Natural killer cell treated with Interleukin-12 subunit alpha and Interleukin-12 subunit beta and Interleukin-15 and Interleukin-18, amount 100 ng/mL, for 72 hours (primary cell): ENCODE data around the gene HYKK. TPM values are rescaled to one million over a fixed set of nuclear protein-coding genes. Genes with fewer than 3 reads are reported as not detected.
"Not testable (repeated sequence)": the region's sequence is repeated elsewhere in the genome, so short reads cannot be mapped to it uniquely, and the experiment has no call there.

Source experiments
- ATAC-seq, 2 donors: fragments of 150-1000 bp; cut with Tn5 transposase in 1 of 2; sonication (Bioruptor Pico), chemical (Tn5 transposase) in 1 of 2; 2 replicates each; pipeline ENCODE4 v1.10.0; 2021
- DNase-seq: peaks from one replicate; pipeline ENCODE4 v3.0.0; 2022; ENCODE audit warnings: low spot score
- H3K27ac Mint-ChIP-seq, 2 donors: 1 replicate in 1 of 2; 2 replicates in 1 of 2; pipeline ENCODE4 v1.8.0; 2022; ENCODE audit warnings: mixed read lengths in 2 of 2, mild to moderate bottlenecking in 1 of 2, moderate library complexity in 1 of 2
- H3K27me3 Mint-ChIP-seq, 2 donors: 1 replicate in 1 of 2; 2 replicates in 1 of 2; pipeline ENCODE4 v1.8.0; 2022; ENCODE audit warnings: mixed read lengths in 2 of 2
- H3K36me3 Mint-ChIP-seq: one replicate; pipeline ENCODE4 v1.8.0; 2022; ENCODE audit warnings: mixed read lengths
- H3K4me1 Mint-ChIP-seq, 2 donors: 1 replicate in 1 of 2; 2 replicates in 1 of 2; pipeline ENCODE4 v1.8.0; 2022; ENCODE audit warnings: low read depth in 2 of 2, mixed read lengths in 2 of 2, mild to moderate bottlenecking in 1 of 2
- H3K4me3 Mint-ChIP-seq: one replicate; pipeline ENCODE4 v1.8.0; 2022; ENCODE audit warnings: mixed read lengths
- H3K9me3 Mint-ChIP-seq: 2 replicates; pipeline ENCODE4 v1.8.0; 2022; ENCODE audit warnings: mixed read lengths
- total RNA-seq, 2 donors: library from RNA; stranded (reverse); gene quantifications; one replicate each; pipeline ENCODE4 v1.2.3, GENCODE V29; 2022

Gene HYKK
- under 1 TPM; 0.50 to 0.56 TPM for total RNA-seq

GRCh38 chr15:78506971-78507830 is at the start of gene HYKK:
TSS of gene HYKK (plus strand) at chr15:78507577. CDS start at chr15:78513089, 5,512 bp downstream.
- Mint-ChIP-seq H3K27ac (peak within 1 kb of the TSS in 1 of 2 donors; percentile 79), H3K4me3 (peak within 1 kb of the TSS; percentile 83), H3K9me3 (no peaks in the 10 kb centered on the region), H3K27me3 (peaks cover 7 to 13% of the 10 kb centered on the region in 2 donors), H3K4me1 (peaks cover 7 to 13% of the 10 kb centered on the region in 2 donors), H3K36me3 (no peaks in the 10 kb centered on the region)
- DNase-seq (peak; percentile 80), ATAC-seq (peak; percentile 94)

- ATAC-seq, result no peak
- Mint-ChIP-seq H3K4me3 (peak overlapping the region; percentile 38), H3K4me1 (peaks cover 28 to 41% of the 10 kb centered on the region in 2 donors), H3K27me3 (no peaks in the 10 kb centered on the region), H3K27ac (peak overlapping the region; percentile 61 to 78), H3K36me3 (peaks cover 16% of the 10 kb centered on the region), H3K9me3 (no peaks in the 10 kb centered on the region)
- DNase-seq, result no peak
These were observed 46.6 kb upstream of the HYKK start for GRCh38 chr15:78460737-78461136.

GRCh38 chr15:78461171-78461888 is 46.0 kb upstream of the HYKK start:
- Mint-ChIP-seq H3K4me3 (peak overlapping the region; percentile 38), H3K36me3 (peaks cover 16% of the 10 kb centered on the region), H3K4me1 (peaks cover 28 to 41% of the 10 kb centered on the region in 2 donors), H3K9me3 (no peaks in the 10 kb centered on the region), H3K27ac (peak overlapping the region; percentile 61 to 78), H3K27me3 (no peaks in the 10 kb centered on the region)
- DNase-seq (no peak), ATAC-seq (peak in 1 of 2 donors; percentile 60)

GRCh38 chr15:78469031-78469430 is 38.3 kb upstream of the HYKK start:
- Mint-ChIP-seq H3K27ac (peak overlapping the region in 1 of 2 donors; percentile 37), H3K4me3 (no peak overlapping the region), H3K4me1 (peaks cover under 1% of the 10 kb centered on the region in 2 donors), H3K27me3 (no peaks in the 10 kb centered on the region), H3K9me3 (no peaks in the 10 kb centered on the region), H3K36me3 (peaks cover 18% of the 10 kb centered on the region)
- no peak for ATAC-seq
- DNase-seq, result no peak

- no peak for ATAC-seq
- H3K27me3 Mint-ChIP-seq, result no peaks in the 10 kb centered on the region
- no peak for DNase-seq
- peaks cover 0 to 2% of the 10 kb centered on the region in 2 donors for H3K4me1 Mint-ChIP-seq
- H3K27ac Mint-ChIP-seq, result no peak overlapping the region
- no peak overlapping the region for H3K4me3 Mint-ChIP-seq
- no peaks in the 10 kb centered on the region for H3K9me3 Mint-ChIP-seq
- peaks cover 7% of the 10 kb centered on the region for H3K36me3 Mint-ChIP-seq
These were observed 30.1 kb upstream of the HYKK start for GRCh38 chr15:78477295-78477694.

- Mint-ChIP-seq H3K27ac (no peak overlapping the region), H3K27me3 (no peaks in the 10 kb centered on the region), H3K36me3 (peaks cover 5% of the 10 kb centered on the region), H3K4me3 (no peak overlapping the region), H3K4me1 (peaks cover 0 to 4% of the 10 kb centered on the region in 2 donors), H3K9me3 (no peaks in the 10 kb centered on the region)
- ATAC-seq (no peak), DNase-seq (no peak)
These were observed 27.7 kb upstream of the HYKK start for GRCh38 chr15:78479650-78480049.

- H3K4me1 Mint-ChIP-seq, result peaks cover 0 to 4% of the 10 kb centered on the region in 2 donors
- peaks cover 11% of the 10 kb centered on the region for H3K36me3 Mint-ChIP-seq
- no peak overlapping the region for H3K27ac Mint-ChIP-seq
- no peak for ATAC-seq
- H3K9me3 Mint-ChIP-seq, result no peaks in the 10 kb centered on the region
- H3K4me3 Mint-ChIP-seq, result no peak overlapping the region
- no peak for DNase-seq
- H3K27me3 Mint-ChIP-seq, result no peaks in the 10 kb centered on the region
These were observed 25.5 kb upstream of the HYKK start for GRCh38 chr15:78481917-78482316.

- no peaks in the 10 kb centered on the region for H3K27me3 Mint-ChIP-seq
- peaks cover 41% of the 10 kb centered on the region for H3K36me3 Mint-ChIP-seq
- no peaks in the 10 kb centered on the region for H3K4me1 Mint-ChIP-seq
- DNase-seq (no peak), ATAC-seq (no peak)
- H3K4me3 Mint-ChIP-seq, result no peak overlapping the region
- no peaks in the 10 kb centered on the region for H3K9me3 Mint-ChIP-seq
- H3K27ac Mint-ChIP-seq, result peak overlapping the region in 1 of 2 donors; percentile 1
These were observed 14.5 kb upstream of the HYKK start for GRCh38 chr15:78492872-78493271.

GRCh38 chr15:78501857-78502256 is 5.5 kb upstream of the HYKK start:
- Mint-ChIP-seq H3K9me3 (no peaks in the 10 kb centered on the region), H3K4me1 (peaks cover 2 to 4% of the 10 kb centered on the region in 2 donors), H3K36me3 (peaks cover 11% of the 10 kb centered on the region), H3K4me3 (no peak overlapping the region), H3K27me3 (no peaks in the 10 kb centered on the region), H3K27ac (no peak overlapping the region)
- DNase-seq, result no peak
- no peak for ATAC-seq

GRCh38 chr15:78502641-78503040 is 4.7 kb upstream of the HYKK start:
- H3K27me3 Mint-ChIP-seq, result no peaks in the 10 kb centered on the region
- no peaks in the 10 kb centered on the region for H3K9me3 Mint-ChIP-seq
- peaks cover 7% of the 10 kb centered on the region for H3K36me3 Mint-ChIP-seq
- DNase-seq (no peak), ATAC-seq (no peak)
- no peak overlapping the region for H3K4me3 Mint-ChIP-seq
- H3K4me1 Mint-ChIP-seq, result peaks cover 7 to 9% of the 10 kb centered on the region in 2 donors
- no peak overlapping the region for H3K27ac Mint-ChIP-seq

- peak; percentile 25 to 37 for ATAC-seq
- no peak overlapping the region for H3K27ac Mint-ChIP-seq
- H3K27me3 Mint-ChIP-seq, result peaks cover 7 to 13% of the 10 kb centered on the region in 2 donors
- H3K9me3 Mint-ChIP-seq, result no peaks in the 10 kb centered on the region
- H3K4me1 Mint-ChIP-seq, result peaks cover 7 to 13% of the 10 kb centered on the region in 2 donors
- H3K36me3 Mint-ChIP-seq, result no peaks in the 10 kb centered on the region
- peak overlapping the region; percentile 83 for H3K4me3 Mint-ChIP-seq
- DNase-seq, result no peak
These were observed 419 bp downstream of the HYKK start for GRCh38 chr15:78507831-78508160.

GRCh38 chr15:78508272-78508671 is 895 bp downstream of the HYKK start:
- Mint-ChIP-seq H3K36me3 (no peaks in the 10 kb centered on the region), H3K4me1 (peaks cover 7 to 13% of the 10 kb centered on the region in 2 donors), H3K27ac (no peak overlapping the region), H3K9me3 (no peaks in the 10 kb centered on the region), H3K4me3 (peak overlapping the region; percentile 83), H3K27me3 (peaks cover 7 to 13% of the 10 kb centered on the region in 2 donors)
- DNase-seq (no peak), ATAC-seq (no peak)

- DNase-seq, result no peak
These were observed 2.4 kb downstream of the HYKK start for GRCh38 chr15:78509726-78510312.

GRCh38 chr15:78520035-78520434 is 12.7 kb downstream of the HYKK start:
- not testable (repeated sequence) for H3K27me3 Mint-ChIP-seq, H3K9me3 Mint-ChIP-seq, H3K4me1 Mint-ChIP-seq, ATAC-seq, H3K4me3 Mint-ChIP-seq, H3K36me3 Mint-ChIP-seq, DNase-seq, H3K27ac Mint-ChIP-seq

More at GRCh38 chr15:78509726-78510312, 2.4 kb downstream of the HYKK start:
- Mint-ChIP-seq H3K27me3 (peaks cover 10 to 13% of the 10 kb centered on the region in 2 donors), H3K36me3 (no peaks in the 10 kb centered on the region), H3K27ac (no peak overlapping the region), H3K4me1 (peaks cover 7 to 13% of the 10 kb centered on the region in 2 donors), H3K4me3 (no peak overlapping the region), H3K9me3 (no peaks in the 10 kb centered on the region)
- no peak for ATAC-seq
